COR-L47 (cell line): ENCODE measurements around the gene SEMA4B.
A peak's percentile ranks its signal among the peaks of the same experiment; 100 is the strongest.
"Not testable (repeated sequence)": the region's sequence is repeated elsewhere in the genome, so short reads cannot be mapped to it uniquely, and the experiment has no call there.

ENCODE experiments used
- DNase-seq: peaks from one replicate; lab custom pipeline; 2025; lab: John Stamatoyannopoulos, UW

The SEMA4B gene

DNA sequence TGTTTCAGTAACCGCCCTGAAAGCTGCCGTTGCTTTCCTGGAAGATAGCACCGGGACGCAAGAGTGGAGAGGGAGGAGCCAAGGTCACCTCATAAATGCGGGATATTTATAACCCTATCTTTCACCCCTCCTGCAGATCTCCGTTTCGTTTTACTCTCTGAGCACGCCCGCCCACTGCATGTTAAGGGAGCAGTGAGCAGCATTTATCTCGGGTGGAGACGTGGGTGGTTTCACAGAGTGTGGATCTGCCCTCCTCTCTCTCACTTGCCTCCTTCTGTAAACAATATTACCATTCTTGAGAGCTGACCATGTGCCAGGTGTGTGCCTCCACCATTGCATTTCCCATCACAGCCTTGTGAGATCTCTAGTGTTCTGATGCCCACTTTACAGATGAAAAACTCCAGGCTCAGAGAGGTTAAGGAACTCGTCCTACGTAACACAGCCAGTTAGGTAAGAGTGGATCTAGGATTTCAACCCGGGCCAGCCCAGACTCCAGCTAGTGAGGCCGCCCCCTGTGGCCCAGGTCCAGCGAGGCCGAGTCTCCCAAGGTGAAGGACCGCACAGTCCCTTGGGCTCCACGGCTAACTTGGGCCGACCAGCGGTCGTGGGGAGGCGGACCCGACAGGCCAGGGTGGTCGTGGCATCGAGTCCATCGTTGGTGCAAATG, 16.9 kb upstream of the SEMA4B start:
- DNase-seq: no peak

DNA sequence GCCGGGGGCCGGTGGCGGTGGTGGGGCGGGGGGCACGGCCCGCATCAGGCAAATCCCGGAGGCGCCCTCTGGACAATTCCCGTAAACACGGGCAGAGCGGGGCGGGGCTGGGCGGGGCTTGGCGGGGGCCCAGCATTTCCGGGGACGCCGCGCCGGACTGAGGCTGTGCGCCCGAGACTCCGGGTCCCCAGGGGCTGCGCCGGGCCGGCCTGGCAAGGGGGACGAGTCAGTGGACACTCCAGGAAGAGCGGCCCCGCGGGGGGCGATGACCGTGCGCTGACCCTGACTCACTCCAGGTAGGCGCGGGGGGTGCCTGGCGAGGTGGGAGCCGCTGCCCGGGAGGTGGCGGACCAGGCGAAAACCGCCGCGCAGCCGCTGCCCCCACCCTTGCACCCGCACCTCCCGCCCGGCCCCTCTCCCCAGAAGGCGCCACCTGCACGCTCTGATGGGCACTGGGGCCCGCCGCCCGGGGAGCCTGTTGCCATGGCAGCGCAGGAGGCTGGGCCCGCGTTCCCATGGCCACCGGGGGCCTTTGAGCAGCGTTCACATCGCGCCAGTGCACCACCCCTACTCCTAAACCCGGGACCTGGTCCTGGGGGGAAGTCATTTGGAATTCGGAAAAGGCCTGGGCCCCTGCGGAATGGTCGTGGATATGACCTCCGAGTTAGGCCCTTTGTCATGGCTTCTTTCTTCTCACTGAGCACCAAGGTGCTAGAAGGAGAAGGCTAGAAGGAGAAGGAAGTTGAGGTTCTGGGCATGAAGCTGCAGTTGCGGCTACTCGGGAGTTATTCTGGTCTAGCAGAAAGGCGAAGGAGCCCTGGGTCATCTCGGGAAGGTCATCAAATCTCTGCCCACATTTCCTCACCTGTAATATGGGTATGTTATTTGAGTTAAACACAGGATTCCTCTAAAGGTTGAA, 16.1 kb upstream of the SEMA4B start:
- DNase-seq: peak; percentile 91

DNA sequence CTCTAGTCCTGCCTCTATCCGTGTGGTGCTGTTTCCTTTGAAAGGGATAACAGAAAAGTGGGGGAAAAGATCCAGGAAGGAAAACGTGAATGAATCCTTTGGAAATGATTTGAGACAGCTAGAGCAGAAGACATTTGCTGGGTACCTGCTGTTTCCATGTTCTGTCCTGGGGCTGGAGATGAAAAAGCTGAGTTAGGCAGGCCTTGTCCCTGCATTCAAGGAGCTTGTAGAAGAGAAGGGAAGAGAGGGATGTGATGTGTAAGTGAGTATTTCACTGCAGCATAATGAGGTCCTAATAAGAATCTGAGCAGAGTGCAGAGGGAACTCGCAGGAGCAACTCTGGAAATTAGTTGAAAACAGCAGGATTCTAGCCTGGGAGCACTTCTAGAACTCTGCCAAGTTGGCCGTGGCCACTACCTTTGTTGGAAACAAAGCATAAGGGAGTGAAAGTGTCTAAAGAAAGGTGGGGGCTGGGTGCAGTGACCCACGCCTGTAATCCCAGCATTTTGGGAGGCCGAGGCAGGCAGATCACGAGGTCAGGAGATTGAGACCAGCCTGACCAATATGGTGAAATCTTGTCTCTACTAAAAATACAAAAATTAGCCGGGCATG, 13.8 kb upstream of the SEMA4B start:
- no peak for DNase-seq

DNA sequence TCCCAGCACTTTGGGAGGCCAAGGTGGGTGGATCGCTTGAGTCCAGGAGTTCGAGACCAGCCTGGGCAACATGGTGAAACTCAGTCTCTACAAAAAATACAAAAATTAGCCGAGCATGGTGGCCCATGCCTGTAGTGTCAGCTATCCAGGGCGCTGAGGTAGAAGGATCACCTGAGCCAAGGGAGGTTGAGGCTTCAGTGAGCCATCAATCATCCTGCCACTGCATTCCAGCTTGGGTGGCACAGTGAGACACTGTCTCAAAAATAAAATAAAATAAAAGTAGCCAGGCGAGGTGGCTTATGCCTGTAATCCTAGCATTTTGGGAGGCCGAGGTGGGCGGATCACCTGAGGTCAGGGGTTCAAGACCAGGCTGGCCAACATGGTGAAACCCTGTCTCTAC, 13.1 kb upstream of the SEMA4B start:
- DNase-seq: not testable (repeated sequence)

DNA sequence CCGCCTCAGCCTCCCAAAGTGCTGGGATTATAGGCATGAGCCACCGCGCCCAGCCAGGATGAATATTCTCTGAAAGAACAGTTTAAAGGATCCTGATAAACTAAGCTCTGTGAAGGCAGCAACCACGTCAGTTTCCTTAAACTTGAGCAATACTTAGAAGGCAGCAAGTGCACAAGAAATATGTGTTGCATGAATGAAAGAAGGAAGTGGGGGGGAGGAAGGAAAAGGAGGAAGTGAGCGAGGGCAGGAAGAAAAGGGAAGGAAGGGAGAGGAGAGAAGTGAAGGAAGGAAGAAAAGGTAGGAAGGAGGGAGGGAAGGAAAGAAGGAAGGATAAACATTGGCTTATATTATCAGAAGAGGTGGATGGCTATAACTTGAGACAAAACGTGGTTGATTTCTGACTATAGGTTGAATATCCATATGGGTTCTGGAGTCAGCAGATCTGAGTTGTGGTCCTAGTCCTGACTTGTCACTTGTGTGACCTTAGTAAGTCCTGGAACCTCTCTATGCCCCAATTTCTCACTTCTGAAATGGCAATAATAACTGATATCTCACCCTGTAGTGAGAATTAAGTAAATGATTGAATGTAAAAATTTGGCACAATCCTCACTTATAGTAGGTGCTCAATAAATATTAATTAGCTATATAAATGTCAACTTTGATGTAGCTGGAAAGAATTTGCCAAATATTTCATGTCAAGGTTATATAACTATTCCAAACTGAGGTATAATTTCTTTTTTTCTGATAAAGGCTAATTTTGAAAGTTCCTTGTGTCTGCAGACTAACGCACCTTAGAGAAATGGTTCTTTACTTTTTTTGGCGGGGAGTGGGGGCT, 12.0 kb upstream of the SEMA4B start:
- no peak for DNase-seq

DNA sequence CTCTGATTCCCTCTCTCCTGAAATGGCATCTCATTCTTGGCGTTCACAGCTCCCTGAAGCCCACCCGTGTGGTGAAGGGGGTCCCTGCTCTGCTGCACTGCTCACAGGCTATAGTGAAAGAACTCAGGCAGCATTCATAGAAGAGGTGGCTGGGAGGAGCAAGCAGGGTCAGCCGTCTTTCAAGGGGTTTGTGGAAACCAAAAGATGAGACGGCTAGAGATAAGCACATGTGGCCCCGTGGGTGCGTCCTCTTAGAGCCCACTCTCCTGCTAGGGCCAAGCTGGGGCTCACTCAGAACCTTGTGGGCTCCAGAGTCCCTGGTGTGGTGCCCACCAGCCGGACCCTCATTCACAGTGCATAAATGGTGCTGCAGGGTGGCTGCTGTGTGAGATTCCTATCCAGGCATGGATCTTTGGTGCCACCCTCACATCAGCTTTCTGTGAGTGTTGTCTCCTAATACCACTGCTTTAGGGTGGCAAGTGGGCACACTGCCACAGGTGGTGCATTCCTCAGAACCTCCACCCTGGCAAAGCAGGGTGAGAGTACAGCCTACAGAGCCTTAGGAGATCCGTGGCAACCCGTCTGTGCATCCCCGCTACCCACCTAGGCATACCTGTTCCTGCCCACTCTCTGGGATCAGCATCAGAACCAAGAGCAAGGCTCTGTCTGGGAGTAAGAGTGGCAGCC, 11.2 kb upstream of the SEMA4B start:
- no peak for DNase-seq

DNA sequence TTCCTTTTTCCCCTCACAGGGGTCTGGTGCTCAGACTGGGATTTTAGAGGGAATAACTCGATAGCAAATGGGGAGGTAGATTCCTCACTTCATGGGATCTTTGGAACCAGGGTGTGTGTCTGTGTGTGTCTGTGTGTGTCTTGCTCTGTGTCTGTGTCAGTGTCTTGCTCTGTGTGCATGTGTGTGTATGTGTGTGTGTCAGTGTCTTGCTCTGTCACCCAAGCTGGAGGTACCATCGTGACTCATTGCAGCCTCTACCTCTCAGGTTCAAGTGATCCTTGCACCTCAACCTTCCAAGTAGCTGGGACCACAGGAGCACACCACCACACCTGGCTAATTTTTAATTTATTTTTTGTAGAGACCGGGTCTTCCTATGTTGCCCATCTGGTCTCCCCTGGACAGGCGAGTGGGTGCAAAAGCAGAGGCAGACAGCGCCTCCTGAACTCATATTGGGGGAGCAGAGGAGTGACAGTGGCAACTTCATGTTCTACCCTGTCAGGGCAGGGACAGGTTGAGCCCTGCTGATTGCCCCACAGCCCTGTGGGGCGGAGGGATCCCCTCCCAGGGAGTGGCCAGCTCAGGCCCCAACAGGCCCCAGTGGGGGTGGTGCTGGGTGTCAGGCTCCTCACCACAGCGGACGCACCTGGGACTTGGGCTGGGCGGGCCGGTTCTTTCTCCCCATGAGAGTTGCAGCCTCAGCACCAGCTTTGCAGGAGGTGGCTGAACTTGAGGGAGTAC, 10.4 kb upstream of the SEMA4B start:
- no peak for DNase-seq

DNA sequence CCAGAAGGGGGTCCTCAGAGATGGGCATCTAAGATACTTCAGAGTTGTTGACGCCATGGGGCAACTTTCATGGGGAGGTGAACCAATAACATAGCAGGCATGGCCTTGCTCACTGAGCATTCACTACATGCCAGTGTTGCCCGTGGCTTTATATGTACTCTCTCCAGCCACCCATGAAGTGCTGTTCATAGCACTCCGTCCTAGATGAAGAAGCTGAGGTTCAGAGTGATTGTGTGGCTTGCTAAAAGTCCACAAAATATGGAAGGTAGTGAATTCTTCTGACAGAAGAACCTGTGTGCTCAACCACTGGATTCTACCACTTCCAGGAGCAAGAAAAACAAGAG, 9.8 kb upstream of the SEMA4B start:
- no peak for DNase-seq

DNA sequence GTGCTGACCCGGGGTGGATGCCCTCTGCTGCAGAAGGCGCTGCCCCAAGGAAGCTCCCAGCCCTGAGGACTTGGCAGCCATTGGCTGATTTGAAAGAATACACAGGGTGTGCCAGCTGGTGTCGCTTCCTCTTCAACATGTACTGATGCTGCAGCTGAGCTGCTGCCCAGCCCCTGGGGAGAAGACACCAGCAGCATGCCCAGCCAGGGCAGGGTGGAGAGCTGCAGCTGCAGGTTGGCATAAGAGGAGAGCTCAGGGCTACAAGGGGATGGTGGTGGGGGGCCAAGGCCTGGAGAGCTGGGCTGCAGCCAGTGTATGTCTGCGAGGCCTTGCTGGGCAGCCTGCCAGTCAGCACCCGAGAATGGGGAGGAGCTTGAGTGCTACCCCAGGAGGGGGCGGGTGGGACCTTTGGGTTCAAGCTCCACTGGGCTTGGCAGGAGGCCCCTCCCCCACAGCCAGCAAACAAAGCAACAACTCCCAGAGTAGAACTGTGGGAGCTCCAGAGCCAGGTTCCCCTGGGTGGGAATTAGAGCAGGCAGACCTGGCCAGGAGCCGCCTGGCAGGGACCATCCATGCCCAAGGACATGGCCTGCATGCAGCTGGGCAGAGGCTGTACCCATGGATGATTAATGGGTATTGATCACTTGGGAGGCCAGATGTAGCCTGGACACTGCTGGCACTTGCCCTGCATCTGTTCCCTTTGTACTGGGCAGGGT, 9.2 kb upstream of the SEMA4B start:
- DNase-seq: peak; percentile 99

DNA sequence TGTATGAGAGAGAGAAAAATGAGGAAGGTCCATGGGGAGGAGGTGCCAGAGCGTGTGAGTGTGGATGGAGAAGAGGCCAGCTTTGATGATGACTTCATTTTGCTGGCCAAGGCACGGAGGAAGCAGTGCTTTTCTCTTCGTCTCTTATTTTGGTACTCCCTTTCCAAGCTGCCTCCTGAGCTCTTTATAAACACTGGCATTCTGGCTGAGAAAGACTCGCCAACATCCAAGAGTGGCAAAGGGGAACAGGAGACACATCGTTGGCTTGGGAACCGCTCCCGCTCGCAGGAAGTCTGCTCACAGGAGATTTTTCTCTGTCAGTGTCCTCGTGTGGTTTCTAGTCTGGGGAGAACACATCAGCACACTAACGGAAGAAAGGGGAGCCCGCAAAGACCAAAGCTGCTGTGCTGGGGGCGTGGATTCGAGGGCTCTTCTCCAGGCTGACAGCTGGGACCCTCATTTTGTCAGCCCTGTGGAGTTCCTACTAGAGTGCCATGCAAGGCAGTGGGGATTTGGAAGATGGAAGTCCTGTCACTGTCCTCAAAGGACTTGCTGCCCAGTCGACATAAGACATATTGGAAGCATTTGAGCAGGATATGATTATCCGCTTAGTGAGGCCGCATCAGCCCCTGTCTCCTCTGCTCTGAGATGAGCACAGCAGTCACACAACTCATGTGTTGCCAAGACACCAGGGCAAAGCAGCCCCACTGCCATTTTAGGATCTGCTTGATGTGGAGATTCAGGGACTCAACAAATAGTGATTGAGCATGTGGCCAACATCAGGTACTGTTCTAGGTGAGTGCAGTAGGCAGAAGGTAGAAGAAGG, 8.0 kb upstream of the SEMA4B start:
- DNase-seq: no peak

DNA sequence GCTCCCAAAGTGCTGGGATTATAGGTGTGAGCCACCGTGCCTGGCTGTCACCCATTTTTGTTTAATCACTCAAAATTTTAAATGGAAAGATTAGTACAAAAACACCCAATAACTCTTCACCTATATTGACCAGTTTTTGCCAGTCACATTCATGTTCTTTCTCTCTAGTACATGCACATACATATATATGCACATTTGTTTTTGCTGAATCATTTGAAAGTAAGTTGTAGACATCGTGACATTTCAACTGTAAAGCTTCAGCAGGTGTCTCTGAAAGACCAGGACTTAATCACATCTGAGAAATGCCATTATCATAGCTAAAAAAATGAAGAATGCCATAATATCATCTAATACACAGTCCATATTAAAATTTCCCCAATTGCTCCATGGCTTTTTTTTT, 6.5 kb upstream of the SEMA4B start:
- no peak for DNase-seq

DNA sequence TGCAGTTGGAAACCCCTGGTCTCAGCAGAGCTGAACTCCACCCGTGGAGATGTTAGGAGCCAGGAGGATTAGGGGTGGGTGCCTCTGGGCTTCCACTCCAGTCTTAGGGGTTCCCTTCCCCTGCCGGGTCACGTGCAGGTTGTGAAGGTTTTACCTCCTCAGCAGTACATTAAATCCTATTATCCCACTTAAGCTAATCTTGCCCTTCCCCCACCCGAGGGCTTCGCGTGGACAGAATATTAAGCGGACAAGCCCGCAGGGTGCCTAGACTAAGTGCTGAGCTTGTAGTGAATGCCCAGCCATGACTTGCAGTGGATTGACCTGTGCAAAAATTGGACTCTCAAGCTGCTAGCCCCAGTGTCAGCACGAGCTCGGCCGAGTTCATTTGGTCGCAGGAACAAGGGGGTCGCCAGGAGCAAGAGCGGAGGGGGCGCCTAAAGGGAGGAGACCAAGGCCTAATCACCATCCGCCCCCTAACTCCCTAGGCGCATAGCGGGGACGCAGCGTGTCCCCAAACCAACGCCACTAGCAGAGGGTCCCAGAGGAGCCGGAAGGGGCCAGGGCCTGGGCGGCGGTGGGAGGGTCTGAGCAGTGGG, 498 bp upstream of the SEMA4B start:
- DNase-seq: no peak

DNA sequence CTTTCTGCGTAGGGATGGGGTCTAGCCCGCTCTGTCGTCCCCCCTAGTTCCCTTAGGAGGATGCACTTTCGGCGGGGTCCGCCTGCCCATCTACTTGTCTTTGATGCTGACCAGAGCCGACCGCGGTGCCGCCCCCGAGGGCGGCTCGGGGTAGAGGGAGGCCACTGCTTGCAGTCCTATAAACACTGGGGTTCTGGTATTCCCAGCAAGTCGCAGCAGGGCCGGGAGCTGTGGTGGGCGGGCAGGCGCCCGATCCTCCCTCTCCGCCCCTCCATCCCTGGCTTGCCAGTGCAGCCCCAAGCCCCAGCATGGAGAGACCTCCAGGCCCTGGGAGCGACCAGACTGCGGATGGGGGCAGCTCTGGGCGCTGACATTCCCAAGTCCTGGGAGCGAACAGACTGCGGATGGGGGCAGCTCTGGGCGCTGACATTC, 830 bp downstream of the SEMA4B start:
- no peak for DNase-seq

DNA sequence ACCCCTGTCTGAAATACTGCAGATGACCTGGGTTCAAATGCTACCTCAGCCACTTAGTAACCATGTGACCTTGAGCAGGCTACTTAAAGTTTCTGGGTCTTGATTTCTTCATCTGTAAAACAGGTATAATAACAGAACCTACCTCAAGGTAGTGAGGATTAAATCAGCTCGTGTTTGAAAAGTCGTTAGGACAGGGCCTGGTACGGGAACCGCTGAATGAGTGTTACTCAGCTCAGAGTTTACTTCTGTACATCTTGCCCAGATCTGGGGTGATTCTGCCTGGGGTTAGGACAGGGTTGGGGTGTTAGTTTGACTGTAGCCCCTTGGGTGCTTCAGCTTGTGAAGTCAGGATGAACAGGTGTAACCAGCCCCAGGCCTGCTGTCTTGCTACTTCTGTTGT, 1.8 kb downstream of the SEMA4B start:
- no peak for DNase-seq

DNA sequence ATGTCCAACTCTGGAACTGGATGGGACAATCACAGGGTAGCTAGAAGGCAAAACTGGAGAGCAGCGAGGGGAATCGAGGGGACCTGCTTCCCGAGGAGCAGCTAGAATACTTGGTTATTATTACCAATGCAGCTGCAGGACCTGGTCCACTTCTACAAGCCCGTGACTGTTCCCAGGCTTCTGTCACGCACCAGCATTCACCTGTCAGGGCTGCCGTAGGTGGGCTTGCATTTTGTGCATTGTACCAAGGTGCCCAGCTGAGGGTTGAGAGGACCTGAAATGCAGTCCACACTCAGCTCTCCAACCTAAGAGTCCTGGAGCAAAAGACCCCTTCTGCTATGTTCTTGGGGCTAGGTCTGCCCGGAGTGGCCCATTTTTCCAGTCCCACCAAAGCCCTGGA, 2.3 kb downstream of the SEMA4B start:
- DNase-seq: no peak

DNA sequence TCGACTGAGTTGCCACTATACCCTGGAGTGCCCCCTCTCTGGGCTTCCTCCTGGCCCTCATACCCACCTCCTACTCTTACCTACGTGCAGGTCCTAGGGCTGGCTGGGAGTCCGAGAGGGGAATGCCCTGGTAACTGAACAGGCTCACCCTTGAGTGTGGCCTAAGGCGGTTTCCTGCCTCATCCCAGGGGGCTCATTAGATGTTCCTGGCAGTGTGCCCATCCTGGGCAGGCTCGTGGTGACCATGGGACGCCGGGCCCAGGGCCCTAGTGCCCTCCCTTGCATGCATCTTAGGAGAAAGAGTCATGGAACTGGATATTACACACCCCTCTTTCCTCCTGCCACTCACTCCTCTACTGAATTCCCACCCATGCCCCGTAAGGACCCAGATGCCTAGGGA, 2.8 kb downstream of the SEMA4B start:
- peak; percentile 87 for DNase-seq

DNA sequence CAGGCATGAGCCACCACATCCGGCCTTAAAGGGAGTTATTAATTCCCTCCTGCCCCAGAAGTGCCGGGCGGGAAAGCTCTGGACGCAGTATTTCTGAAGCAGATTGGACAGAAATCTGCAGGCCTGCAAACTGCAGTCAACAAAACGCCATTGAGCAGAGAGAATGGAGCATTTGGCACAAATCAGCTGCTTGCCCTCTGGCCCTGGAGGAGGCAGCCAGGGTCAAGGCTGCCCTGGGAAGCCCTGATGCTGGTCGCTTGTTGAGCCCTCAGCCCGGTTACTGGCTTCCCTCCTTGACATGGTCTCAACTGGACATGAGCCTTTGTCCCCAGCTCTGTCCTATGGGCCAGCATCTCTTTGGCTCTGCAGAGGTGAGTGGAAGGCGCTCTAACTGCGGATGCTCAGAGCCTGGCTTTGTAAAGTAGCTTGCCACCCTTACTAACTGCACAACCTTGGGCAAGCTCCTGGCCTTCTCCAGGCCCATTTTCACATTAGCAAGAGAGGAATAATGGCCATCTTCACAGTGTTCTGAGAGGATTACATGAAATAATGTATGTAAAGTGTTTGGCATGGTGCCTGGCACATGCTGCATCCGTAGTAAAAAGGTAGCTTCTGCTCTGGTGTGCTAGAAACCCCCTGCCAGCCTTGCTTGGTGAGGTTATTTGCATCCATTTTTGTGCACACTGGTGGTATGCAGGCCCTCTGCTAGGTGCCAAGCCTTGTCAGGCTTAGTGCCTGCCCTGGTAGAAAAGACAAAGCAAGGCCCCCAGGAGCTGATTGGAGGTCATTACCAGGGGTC, 4.1 kb downstream of the SEMA4B start:
- DNase-seq: no peak

DNA sequence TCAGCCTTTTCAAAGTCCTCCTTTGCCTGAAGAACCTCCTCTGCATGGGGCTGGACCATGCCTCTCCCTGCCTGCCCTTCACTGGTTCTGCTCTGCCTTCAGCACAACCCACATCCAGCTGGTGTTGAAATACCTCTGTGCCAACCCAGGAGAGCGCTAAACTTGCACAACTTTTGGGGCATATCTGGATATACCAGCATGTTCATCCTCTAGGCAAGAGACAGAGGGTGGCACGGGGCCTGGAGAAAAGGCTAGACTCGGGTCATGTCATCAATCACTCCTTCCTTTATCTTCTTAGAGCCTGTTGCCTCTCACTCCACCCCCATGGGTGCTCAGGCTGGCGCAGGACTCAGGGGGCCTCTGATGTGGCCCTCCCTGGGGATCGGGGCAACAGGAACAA, 4.8 kb downstream of the SEMA4B start:
- no peak for DNase-seq
